Measurements from ENCODE around the gene OR13C3.
"Not testable (repeated sequence)": the region's sequence is repeated elsewhere in the genome, so short reads cannot be mapped to it uniquely, and the experiment has no call there.

The OR13C3 gene

DNA sequence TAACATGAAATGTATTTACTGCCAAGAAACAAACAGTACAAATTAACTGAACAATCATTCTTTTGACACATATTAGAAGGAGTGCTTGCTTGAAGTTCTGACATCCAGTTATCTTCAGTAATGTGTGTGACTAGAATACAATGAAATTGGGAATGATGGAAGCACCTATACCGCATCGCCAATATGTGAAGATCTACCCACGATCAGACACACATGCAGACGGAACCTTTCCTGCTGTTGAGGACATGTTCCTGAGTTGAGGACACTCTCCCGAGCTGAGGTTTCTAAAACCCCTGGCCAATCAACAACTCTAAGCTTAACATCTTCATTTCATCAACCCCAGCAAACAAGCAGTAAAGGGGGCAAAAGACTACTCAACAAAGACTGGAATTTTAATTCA, at the start of gene OR13C3:
Gene OR13C3 (minus strand): TSS at position 101 of the 400 bp plus-strand sequence. CDS start 133 bp downstream, outside the sequence.
- DNase-seq, result no peak

GRCh38 chr9:104580562-104580961, 43.9 kb upstream of the OR13C3 start:
- no peak for DNase-seq

DNA sequence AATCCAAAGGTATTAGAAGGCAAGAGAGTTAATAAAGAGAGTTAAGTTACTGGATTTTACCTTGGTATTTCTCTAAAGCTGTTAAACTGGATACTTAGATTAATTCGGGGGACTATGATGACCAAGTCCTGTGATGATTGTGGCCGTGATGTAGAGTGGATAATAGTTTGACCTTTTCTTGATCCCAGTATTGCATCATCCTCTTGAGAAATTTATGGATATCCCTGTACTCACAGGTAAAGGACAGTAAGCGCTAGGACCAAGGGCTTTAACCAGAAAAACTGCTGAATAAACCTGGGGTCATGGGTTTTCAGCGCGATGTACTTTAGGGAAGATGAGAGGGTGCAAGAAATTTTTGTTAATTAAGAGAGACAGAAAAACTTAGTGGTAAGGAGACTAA, 40.6 kb upstream of the OR13C3 start:
- DNase-seq, result no peak

DNA sequence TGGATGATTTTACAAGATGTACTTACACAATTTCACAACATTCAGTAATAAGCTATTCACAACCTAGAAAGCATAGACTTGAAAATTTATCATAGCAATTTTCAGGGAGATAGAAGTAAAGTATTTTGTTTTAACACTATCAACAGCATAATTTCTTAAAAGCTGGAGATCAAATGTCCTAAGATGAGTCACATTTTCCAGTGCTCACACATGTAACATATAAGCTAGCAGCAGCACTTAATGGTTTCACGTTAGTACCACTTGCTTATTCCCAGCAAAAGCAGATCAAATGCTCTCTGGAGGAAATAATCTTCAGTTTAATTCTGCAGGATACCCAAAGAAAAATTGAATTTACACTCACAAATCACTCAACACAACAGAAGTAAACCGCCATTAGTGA, 38.8 kb upstream of the OR13C3 start:
- no peak for DNase-seq

DNA sequence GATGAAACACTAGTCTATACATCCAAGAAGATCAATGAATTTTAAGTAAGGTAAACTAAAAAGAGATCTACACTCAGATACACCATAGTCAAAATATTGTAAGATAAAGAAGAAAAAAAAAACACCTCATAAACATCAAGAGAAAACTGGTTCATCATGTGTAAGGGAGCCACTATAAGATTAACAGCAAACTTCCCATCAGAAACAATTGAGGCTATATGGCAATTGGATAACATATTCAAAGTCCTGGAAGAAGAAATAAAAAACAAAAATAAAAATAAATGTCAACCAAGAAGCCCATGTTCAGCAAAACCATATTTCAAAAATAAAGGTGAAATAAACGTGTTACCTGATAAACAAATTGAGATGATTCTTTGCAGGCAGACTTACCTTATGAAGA, 36.0 kb upstream of the OR13C3 start:
- DNase-seq, result no peak

DNA sequence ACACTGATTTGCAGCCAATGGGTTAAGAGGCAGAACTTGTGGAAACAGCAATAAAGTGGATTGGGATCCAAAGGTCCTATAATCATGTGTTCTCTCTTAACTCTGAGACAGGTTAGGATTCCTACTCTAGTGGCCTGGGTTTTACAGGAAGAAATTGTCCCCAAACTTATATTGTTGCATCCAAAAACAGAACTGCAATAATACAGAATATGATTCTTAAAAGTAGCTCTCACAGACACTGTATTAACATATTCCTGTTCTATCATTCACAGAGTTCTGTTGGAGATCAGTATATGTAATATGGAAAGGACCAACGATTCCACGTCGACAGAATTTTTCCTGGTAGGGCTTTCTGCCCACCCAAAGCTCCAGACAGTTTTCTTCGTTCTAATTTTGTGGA, 32.2 kb upstream of the OR13C3 start, which contains the start of gene OR13C8:
Gene OR13C8 (plus strand): TSS at position 301 of the 400 bp plus-strand sequence. CDS start 0 bp downstream, at position 301.
- no peak for DNase-seq

GRCh38 chr9:104564358-104564757, 27.7 kb upstream of the OR13C3 start:
- no peak for DNase-seq

DNA sequence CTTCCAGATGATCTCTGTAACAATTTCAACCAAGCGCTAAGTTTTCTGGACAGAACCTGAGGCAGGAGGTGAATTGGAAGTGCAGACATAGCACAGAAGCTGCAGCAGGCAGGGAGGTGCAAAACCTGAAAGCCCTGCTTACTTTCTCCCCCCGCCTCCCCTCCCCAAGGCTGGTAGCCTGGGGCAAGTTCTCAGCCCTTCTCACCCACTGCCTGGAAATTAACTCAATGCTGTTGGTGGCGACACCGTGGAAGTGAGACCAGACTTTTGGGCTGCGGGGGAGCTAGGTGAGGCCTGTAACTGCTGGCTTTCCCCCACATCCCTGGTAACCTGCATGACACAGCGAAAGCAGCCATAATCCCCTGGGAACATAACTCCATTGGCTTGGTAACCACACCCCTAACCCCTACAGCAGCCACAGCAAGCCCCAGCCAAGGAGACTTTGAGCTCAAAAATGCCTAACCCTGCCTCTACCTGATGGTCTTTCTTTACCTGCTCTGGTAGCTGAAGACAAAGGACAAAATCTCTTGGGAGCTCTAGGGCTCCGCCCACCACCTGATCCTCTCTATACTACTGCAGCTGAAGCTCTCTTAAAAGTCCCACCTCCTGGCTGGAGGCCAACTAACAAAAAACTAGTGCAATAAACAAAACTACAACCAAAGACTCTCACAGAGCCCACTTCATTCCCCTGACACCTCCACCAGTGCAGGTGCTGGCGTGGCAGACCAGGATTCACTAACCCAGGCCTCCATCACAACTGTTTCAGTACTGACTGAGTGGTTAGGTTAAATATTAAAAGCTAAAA, 20.4 kb upstream of the OR13C3 start:
- DNase-seq, result no peak

GRCh38 chr9:104555521-104555920, 18.9 kb upstream of the OR13C3 start:
- DNase-seq, result no peak

GRCh38 chr9:104553261-104553660, 16.6 kb upstream of the OR13C3 start:
- DNase-seq, result no peak

DNA sequence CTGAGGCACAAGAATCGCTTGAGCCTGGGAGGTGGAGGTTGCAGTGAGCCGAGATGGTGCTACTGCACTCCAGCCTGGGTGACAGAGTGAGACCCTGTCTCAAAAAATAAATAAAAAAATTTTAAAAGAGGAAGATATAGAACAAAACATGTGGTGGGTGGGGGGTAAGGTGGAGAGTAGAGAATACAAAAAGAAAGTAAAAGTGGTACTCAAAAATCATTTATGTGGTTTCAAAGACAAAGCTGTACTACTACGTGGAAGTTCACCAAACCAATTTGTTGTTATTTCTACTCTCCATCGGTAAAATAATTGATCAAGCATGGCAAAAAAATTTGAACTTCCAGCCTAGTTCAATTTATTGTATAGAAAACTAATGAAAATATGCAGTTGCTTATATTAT, 8.0 kb upstream of the OR13C3 start:
- DNase-seq, result no peak

GRCh38 chr9:104539275-104539674, 2.6 kb upstream of the OR13C3 start:
- DNase-seq, result no peak

DNA sequence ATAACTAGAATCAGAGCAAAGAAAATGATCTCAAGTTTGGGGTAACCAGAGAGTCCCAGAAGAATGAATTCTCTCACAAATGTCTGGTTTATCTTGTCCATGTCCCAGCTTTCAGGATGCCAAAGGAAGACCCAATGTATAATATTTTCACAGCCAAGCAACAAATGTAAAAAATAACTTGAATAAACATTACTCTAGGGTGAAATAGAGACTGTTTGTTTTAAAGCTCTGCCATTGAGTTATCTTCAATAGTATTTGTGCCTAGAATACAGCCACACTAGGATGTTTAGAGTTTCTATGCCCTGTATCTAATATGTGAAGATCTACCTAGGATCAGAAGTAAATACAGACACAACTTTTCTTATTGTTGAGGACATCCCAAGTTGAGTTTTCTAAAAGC, 9.5 kb downstream of the OR13C3 start, which contains the start of gene OR13C4:
Gene OR13C4 (minus strand): TSS at position 101 of the 400 bp plus-strand sequence. CDS start 0 bp downstream, at position 101.
- no peak for DNase-seq

GRCh38 chr9:104520241-104520640, 16.4 kb downstream of the OR13C3 start:
- DNase-seq, result not testable (repeated sequence)

- no peak for DNase-seq
Observed at GRCh38 chr9:104514901-104515300, 21.8 kb downstream of the OR13C3 start.

- no peak for DNase-seq
Observed at GRCh38 chr9:104506565-104506964, 30.1 kb downstream of the OR13C3 start.

- DNase-seq, result no peak
Observed at GRCh38 chr9:104503963-104504362, 32.7 kb downstream of the OR13C3 start, which contains the start of gene OR13F1. TSS of gene OR13F1 (plus strand) at chr9:104504263. CDS start at chr9:104504263, 0 bp downstream.

- no peak for DNase-seq
Observed at GRCh38 chr9:104503440-104503839, 33.2 kb downstream of the OR13C3 start.

- DNase-seq, result no peak
Observed at GRCh38 chr9:104494808-104495207, 41.8 kb downstream of the OR13C3 start.
